H7 (cell line): Measurements from ENCODE around the gene GP5. TPM values are rescaled to one million over a fixed set of nuclear protein-coding genes. Genes with fewer than 3 reads are reported as not detected.

Experiments used
- DNase-seq: peaks from one replicate; pipeline ENCODE4 v3.0.0; 2012
- H3K27me3 ChIP-seq: 2 replicates; pipeline ENCODE4 v1.6.0; 2011; ENCODE audit warnings: mild to moderate bottlenecking, low read length; ENCODE audit not compliant: control insufficient read depth, insufficient read depth
- H3K36me3 ChIP-seq: replicated peaks from 2 replicates; pipeline ENCODE4 v1.5.1; 2011; ENCODE audit warnings: low read length; ENCODE audit not compliant: control insufficient read depth, insufficient read depth
- H3K4me3 ChIP-seq: 2 replicates; pipeline ENCODE4 v1.5.1; 2011; ENCODE audit warnings: low read depth, mild to moderate bottlenecking, control low read depth, low read length, moderate library complexity; ENCODE audit not compliant: insufficient read depth
- total RNA-seq: library from RNA; depleted of rRNA; stranded (reverse); fragments of >200 nt; shearing (Covaris generic); gene quantifications from 2 replicates; pipeline ENCODE4 v1.2.3, GENCODE V29; 2014; rRNA removed

Gene GP5
- total RNA-seq, 1 experiment from 2014 or later, result not detected

DNA sequence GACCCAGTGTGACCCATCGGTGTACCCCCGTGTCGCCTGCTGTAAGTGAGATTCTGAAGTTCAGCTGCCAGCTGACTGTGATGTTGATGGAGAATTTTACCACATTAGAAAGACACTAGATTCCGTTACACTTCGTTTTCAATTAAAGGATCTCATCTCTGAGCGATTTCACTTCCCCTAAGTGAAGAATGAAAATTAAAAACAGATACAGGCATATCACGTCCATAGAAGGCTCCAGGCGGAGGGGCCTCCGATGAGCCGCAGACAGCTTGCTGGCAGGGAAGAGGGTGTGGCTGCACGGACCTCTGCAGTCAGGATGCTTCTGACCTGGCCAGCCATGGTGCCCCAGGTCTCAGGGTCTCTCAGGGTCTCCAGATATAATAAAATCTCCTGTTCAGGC lies 41.4 kb downstream of the GP5 start:
- no peak for DNase-seq
- H3K4me3 ChIP-seq, result no peak overlapping the region

DNA sequence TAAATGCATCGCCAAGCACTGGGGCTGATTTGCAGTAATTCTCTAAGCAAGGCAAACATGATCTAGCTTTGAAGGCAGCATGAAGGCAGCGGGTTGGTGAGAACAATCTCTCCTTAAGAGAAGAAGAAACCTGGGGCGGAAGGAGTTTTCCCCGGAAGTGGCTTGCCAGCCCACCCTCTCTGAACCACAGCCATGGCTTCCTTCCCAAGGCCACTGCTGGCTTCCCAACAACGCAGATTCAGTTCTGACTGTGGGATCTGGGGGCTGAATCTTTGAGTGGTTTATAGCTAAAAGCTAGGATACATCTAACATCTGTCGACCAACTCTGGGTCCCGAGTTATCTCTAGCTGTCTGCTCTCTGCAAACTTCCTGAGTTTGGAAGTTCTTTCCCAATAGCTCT lies 43.7 kb downstream of the GP5 start:
- H3K4me3 ChIP-seq, result no peak overlapping the region
- H3K27me3 ChIP-seq, result no peaks in the 10 kb centered on the region
- DNase-seq, result no peak
- H3K36me3 ChIP-seq, result no peaks in the 10 kb centered on the region

More for the DNA sequence above, 41.4 kb downstream of the GP5 start:
- Histone ChIP-seq H3K36me3 (no peaks in the 10 kb centered on the region), H3K27me3 (no peaks in the 10 kb centered on the region)

DNA sequence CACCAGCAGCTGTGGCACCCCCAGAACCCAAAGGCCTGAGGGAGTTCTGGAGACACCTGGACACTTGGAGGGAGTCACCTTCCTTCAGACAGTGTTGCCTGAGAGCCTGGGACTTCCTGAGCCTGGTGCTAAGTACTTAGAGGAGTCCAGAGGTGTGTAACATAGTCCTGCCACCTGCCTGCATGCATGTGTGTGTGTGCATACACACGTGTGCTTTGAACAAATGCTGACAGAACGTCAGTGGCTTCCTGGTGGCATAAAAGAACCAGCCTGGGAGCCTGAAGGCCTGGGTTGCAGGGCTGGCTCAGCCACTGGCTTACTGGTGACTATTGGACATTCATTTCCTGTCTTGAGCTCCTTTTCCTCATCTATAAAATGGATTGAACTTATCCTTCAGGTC lies 44.8 kb downstream of the GP5 start:
- Histone ChIP-seq H3K36me3 (no peaks in the 10 kb centered on the region), H3K4me3 (no peak overlapping the region), H3K27me3 (no peaks in the 10 kb centered on the region)
- DNase-seq, result no peak

DNA sequence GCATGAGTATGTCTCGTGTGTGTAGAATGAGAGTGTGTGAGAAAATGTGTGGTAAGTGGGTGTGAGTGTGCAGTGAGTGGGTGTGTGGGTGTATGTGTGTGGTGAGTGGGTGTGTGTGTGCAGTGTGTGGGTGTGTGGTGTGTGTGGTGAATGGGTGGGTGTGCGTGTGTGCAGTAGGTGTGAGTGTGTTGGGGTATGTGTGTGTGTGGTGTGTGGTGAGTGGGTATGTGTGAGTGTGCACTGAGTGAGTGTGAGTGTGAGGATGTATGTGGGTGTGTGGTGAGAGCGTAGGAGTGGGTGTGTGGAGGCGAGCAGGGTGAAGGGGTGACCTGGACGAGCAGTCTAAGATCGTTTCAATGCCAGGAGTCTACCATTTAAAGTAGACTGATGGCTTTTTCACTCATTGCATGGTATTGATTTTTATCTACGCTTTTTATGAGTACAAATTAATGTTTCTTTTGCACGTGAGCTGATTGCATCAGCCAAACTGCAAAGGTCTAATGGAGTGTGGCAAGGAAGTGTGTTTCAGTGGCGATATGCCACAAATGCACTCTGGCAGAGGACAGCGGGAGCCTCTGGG lies 46.3 kb downstream of the GP5 start:
- Histone ChIP-seq H3K36me3 (no peaks in the 10 kb centered on the region), H3K27me3 (no peaks in the 10 kb centered on the region), H3K4me3 (no peak overlapping the region)
- DNase-seq, result no peak

GRCh38 chr3:194351952-194352536 lies 47.0 kb downstream of the GP5 start:
- no peak for DNase-seq
- Histone ChIP-seq H3K4me3 (no peak overlapping the region), H3K36me3 (no peaks in the 10 kb centered on the region), H3K27me3 (no peaks in the 10 kb centered on the region)

DNA sequence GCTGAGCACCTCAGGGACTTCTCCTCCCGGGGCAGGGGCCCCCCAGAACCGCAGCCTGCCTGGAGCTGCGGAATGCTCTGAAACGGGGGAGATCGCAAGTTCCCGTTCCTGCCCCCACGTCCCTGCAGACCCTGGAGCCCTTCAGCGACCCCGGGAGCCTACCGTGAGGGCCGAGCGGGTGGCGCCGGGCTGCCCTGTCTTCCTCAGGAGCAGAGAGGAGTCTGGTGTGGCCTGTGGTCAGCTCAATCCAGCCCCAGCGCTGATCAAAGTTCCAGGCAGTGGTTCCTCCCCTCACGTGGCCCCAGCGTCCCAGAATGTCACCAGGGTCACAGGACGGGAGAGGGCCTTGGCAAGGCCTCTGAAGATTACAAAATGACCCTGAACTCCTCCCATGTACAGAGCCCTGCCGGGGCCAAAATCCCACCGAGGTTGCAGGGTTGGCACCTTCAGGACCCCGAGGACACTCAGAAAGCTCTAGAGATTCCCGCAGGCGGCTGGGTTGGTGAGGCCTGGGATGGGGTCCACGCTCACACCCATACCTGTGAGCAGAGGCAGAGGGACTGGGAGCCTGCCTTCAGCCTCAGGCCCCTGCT lies 47.9 kb downstream of the GP5 start, which contains the start of gene CPN2:
CPN2 (minus strand) TSS at position 249 of the 593 bp plus-strand sequence. CDS start 8,626 bp downstream, outside the sequence.
- H3K4me3 ChIP-seq, result no peak within 1 kb of the TSS
- H3K36me3 ChIP-seq, result no peaks in the 10 kb centered on the region
- H3K27me3 ChIP-seq, result no peaks in the 10 kb centered on the region
- DNase-seq, result no peak

DNA sequence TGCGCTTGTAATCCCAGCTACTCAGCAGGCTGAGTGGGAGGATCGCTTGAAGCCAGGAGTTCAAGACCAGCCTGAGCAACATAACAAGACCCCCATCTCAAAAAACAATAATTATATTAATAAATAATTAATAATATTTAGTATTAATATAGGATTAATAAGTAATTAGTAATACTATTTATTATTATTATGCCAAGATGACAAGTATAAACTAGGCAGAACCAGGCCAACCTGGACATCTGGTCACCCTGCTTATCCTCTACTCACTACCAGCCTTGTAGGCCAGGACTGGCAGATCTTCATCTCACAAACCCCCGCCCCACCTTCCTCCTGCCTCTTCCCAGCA lies 48.4 kb downstream of the GP5 start:
- H3K36me3 ChIP-seq, result no peaks in the 10 kb centered on the region
- no peak overlapping the region for H3K4me3 ChIP-seq
- no peaks in the 10 kb centered on the region for H3K27me3 ChIP-seq
- DNase-seq, result no peak

- no peak for DNase-seq
- no peaks in the 10 kb centered on the region for H3K27me3 ChIP-seq
- no peaks in the 10 kb centered on the region for H3K36me3 ChIP-seq
- H3K4me3 ChIP-seq, result no peak overlapping the region
Observed at GRCh38 chr3:194348354-194348753, 50.7 kb downstream of the GP5 start.

DNA sequence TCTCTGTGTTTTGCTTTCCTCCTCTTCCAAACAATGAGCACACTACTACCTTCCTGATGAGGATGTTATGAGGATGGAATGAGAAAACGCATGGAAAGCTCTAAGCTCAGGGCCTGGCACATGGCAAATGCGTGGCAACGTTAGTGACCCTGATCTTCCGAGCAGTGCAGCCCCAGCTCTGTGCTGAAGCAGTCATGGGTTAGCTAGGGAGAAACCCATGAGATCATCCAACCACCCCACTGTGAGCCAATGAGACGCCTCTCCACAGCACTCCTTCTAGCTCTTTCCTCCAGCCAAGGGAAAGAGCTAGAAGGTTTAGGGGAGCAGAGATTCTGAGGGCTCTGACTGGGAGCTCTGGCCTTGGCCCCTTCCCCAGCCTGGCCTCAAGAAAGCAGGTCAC lies 52.4 kb downstream of the GP5 start:
- Histone ChIP-seq H3K4me3 (no peak overlapping the region), H3K27me3 (peaks cover 2% of the 10 kb centered on the region), H3K36me3 (no peaks in the 10 kb centered on the region)
- DNase-seq, result no peak

DNA sequence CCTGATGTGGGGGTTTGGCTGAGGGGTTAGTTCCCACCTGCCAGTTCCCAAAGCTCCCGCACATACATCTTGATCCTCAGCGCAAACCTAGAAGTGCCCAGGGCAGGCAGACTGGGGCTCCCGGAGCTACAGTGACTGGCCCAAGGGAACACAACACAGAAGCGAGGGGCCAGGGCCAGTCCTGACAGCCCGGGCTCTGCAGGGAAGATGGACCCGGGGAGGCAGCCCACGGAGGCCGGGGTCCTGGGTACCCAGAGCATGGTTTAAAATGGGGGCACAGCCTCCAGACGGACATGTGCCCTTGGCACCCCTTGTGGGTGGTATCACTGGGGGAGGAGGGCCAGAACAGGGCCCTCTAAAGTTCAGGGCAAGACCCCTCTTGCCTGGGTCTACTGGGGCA lies 53.0 kb downstream of the GP5 start:
- no peak for DNase-seq
- Histone ChIP-seq H3K4me3 (no peak overlapping the region), H3K27me3 (peaks cover 5% of the 10 kb centered on the region), H3K36me3 (no peaks in the 10 kb centered on the region)

Other genes with a start within 250 kb of the GP5 start
- gene CPN2, start 47.9 kb downstream of the GP5 start, total RNA-seq, result 0.21 TPM in 1 of 2 replicates, not detected in the other
- gene LRRC15, start 29.5 kb downstream of the GP5 start, total RNA-seq, result 0.18 and 0.21 TPM in 2 replicates
- gene ATP13A3, start 87.7 kb upstream of the GP5 start, total RNA-seq, result 46.5 and 71.8 TPM in 2 replicates
- 5.4 and 9.8 TPM in 2 replicates for gene TMEM44, start 234.2 kb upstream of the GP5 start, total RNA-seq